Hypothalamus (tissue), 51 donors: ENCODE data around the gene UCKL1.
"Not testable (repeated sequence)": the region's sequence is repeated elsewhere in the genome, so short reads cannot be mapped to it uniquely, and the experiment has no call there.

ENCODE experiments used
- DNase-seq, 51 donors: peaks; one replicate each; lab custom pipeline; 2025; lab: John Stamatoyannopoulos, UW

Gene UCKL1

GRCh38 chr20:63955827-63956663, at the start of gene UCKL1:
Gene UCKL1, minus strand, starts transcription at chr20:63956416. Its CDS starts 44 bp downstream, at chr20:63956372.
- DNase-seq = peak in 50 of 51 donors; percentile 38 to 96 (median 82)

GRCh38 chr20:64005394-64005793, 49.2 kb upstream of the UCKL1 start:
- no peak for DNase-seq

GRCh38 chr20:64003960-64004725, 47.9 kb upstream of the UCKL1 start:
- no peak for DNase-seq

- peak in 1 of 51 donors; percentile 4 for DNase-seq
These were observed 45.4 kb upstream of the UCKL1 start for GRCh38 chr20:64001607-64002011.

- no peak for DNase-seq
These were observed 44.7 kb upstream of the UCKL1 start for GRCh38 chr20:64000906-64001305.

- no peak for DNase-seq
These were observed 26.7 kb upstream of the UCKL1 start for GRCh38 chr20:63982937-63983336.

GRCh38 chr20:63980806-63981728, 24.9 kb upstream of the UCKL1 start, which contains the start of gene PRPF6:
Gene PRPF6, plus strand, starts transcription at chr20:63981132. Its CDS starts 114 bp downstream, at chr20:63981246.
- DNase-seq = peak; percentile 39 to 96 (median 90)

- DNase-seq = no peak
These were observed 24.1 kb upstream of the UCKL1 start for GRCh38 chr20:63980317-63980805.

- peak in 14 of 51 donors; percentile 20 to 69 (median 40) for DNase-seq
These were observed 23.5 kb upstream of the UCKL1 start, which contains the start of gene SAMD10 for GRCh38 chr20:63979557-63980316. Gene SAMD10, minus strand, starts transcription at chr20:63979642. Its CDS starts 175 bp downstream, at chr20:63979467.

GRCh38 chr20:63979229-63979556, 23.0 kb upstream of the UCKL1 start:
- no peak for DNase-seq

GRCh38 chr20:63978319-63979228, 22.4 kb upstream of the UCKL1 start:
- peak in 11 of 51 donors; percentile 15 to 40 (median 20) for DNase-seq

- no peak for DNase-seq
These were observed 21.6 kb upstream of the UCKL1 start for GRCh38 chr20:63977739-63978276.

GRCh38 chr20:63976980-63977738, 20.9 kb upstream of the UCKL1 start:
- DNase-seq = no peak

- DNase-seq = not testable (repeated sequence)
These were observed 20.3 kb upstream of the UCKL1 start for GRCh38 chr20:63976511-63976910.

- no peak for DNase-seq
These were observed 18.4 kb upstream of the UCKL1 start for GRCh38 chr20:63974402-63975200.

- DNase-seq = peak; percentile 14 to 90 (median 76)
These were observed 17.6 kb upstream of the UCKL1 start for GRCh38 chr20:63973636-63974401.
